HepG2 (cell line): Measurements from ENCODE around the gene NCMAP.

Experiments
- TCF7L2 ChIP-seq: IDR thresholded peaks from 2 replicates; pipeline ENCODE4 v1.6.1; 2011; ENCODE audit warnings: mild to moderate bottlenecking, low read depth, low read length, moderate library complexity
- TFDP1 ChIP-seq: IDR thresholded peaks from 2 replicates; pipeline ENCODE4 v1.6.1; 2016; ENCODE audit warnings: missing compliant biosample characterization, missing genetic modification reagents, borderline replicate concordance
- TF ChIP-seq, protein P1 (sequence below): sonication (generic); formaldehyde crosslinking; IDR thresholded peaks from 2 replicates; pipeline ENCODE4 v1.5.0; 2020; ENCODE audit warnings: mild to moderate bottlenecking, missing genetic modification reagents, moderate library complexity

DNA sequence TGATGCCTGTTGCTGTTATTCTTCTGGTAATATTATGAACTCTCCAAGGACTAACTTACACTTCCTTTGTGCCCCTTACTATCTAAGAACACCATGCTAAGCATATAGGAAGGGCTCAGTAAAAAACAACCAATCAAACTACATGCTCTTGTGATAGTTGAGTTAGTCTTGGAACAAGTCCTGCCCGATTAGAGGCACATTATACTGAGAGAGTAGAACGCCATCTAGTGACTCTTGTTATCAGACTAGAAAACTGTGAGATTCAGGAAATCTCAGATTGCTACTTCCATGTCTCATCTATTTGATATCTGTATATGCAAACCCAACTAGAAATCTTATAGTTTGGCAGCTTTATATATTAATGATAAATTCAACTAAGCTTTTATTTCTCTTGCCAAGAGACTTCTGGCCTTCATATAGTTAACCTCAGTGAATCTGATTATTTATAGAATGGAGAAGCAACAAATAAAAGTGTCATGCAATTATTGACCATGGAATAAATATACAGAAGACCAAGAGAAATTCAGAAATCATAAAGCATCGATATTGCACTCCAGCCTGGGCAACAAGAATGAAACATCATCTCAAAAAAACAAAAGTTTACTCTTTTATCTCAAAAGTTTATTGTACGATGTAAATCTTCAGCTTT lies 79.4 kb downstream of the NCMAP start:
- TF ChIP-seq, protein P1, sequence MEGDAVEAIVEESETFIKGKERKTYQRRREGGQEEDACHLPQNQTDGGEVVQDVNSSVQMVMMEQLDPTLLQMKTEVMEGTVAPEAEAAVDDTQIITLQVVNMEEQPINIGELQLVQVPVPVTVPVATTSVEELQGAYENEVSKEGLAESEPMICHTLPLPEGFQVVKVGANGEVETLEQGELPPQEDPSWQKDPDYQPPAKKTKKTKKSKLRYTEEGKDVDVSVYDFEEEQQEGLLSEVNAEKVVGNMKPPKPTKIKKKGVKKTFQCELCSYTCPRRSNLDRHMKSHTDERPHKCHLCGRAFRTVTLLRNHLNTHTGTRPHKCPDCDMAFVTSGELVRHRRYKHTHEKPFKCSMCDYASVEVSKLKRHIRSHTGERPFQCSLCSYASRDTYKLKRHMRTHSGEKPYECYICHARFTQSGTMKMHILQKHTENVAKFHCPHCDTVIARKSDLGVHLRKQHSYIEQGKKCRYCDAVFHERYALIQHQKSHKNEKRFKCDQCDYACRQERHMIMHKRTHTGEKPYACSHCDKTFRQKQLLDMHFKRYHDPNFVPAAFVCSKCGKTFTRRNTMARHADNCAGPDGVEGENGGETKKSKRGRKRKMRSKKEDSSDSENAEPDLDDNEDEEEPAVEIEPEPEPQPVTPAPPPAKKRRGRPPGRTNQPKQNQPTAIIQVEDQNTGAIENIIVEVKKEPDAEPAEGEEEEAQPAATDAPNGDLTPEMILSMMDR = peak; percentile 85
- TF ChIP-seq TCF7L2 (no peak), TFDP1 (CRISPR knock-in tag) (no peak)
